Measurements from ENCODE around the gene HK3.
A peak's percentile ranks its signal among the peaks of the same experiment; 100 is the strongest.

The HK3 gene

GRCh38 chr5:176899296-176899891, at the start of gene HK3:
TSS of gene HK3 (minus strand) at chr5:176899346. CDS start at chr5:176896159, 3,187 bp downstream.
- DNase-seq: peak; percentile 7

- no peak for DNase-seq
Observed at GRCh38 chr5:176948458-176948857, 49.3 kb upstream of the HK3 start.

GRCh38 chr5:176947847-176948246, 48.7 kb upstream of the HK3 start:
- DNase-seq: no peak

- DNase-seq: no peak
Observed at GRCh38 chr5:176944268-176944667, 45.1 kb upstream of the HK3 start.

GRCh38 chr5:176943816-176944215, 44.7 kb upstream of the HK3 start:
- DNase-seq: no peak

- no peak for DNase-seq
Observed at GRCh38 chr5:176941951-176942350, 42.8 kb upstream of the HK3 start.

GRCh38 chr5:176938472-176938871, 39.3 kb upstream of the HK3 start:
- no peak for DNase-seq

GRCh38 chr5:176935017-176935416, 35.9 kb upstream of the HK3 start:
- DNase-seq: no peak

GRCh38 chr5:176934309-176934930, 35.3 kb upstream of the HK3 start:
- DNase-seq: no peak

GRCh38 chr5:176929654-176930053, 30.5 kb upstream of the HK3 start:
- DNase-seq: no peak

- no peak for DNase-seq
Observed at GRCh38 chr5:176927562-176927961, 28.4 kb upstream of the HK3 start.

GRCh38 chr5:176922817-176923216, 23.7 kb upstream of the HK3 start:
- DNase-seq: no peak

GRCh38 chr5:176921714-176922113, 22.6 kb upstream of the HK3 start:
- no peak for DNase-seq

- no peak for DNase-seq
Observed at GRCh38 chr5:176918613-176919012, 19.5 kb upstream of the HK3 start.

GRCh38 chr5:176916337-176916736, 17.2 kb upstream of the HK3 start:
- no peak for DNase-seq

GRCh38 chr5:176915906-176916305, 16.8 kb upstream of the HK3 start:
- no peak for DNase-seq

GRCh38 chr5:176912115-176912514, 13.0 kb upstream of the HK3 start:
- DNase-seq: no peak

- DNase-seq: no peak
Observed at GRCh38 chr5:176908675-176909368, 9.7 kb upstream of the HK3 start.

- no peak for DNase-seq
Observed at GRCh38 chr5:176906796-176907195, 7.7 kb upstream of the HK3 start.

GRCh38 chr5:176906126-176906525, 7.0 kb upstream of the HK3 start:
- DNase-seq: no peak

GRCh38 chr5:176904276-176904675, 5.1 kb upstream of the HK3 start:
- no peak for DNase-seq

- no peak for DNase-seq
Observed at GRCh38 chr5:176902911-176903664, 3.9 kb upstream of the HK3 start.

- DNase-seq: no peak
Observed at GRCh38 chr5:176902102-176902814, 3.1 kb upstream of the HK3 start.
